K562 (cell line): ENCODE results near the gene SIT1. TPM values are rescaled to one million over a fixed set of nuclear protein-coding genes. Genes with fewer than 3 reads are reported as not detected.

Experiments used
- ATAC-seq: fragments of 200-7000 bp; cut with Tn5 transposase; 3 replicates; pipeline ENCODE4 v1.9.1; 2020; ENCODE audit warnings: moderate library complexity
- BruUV-seq: library from RNA; stranded (reverse); fragments of 400-500 nt; replicated peaks from 2 replicates; lab custom pipeline; 2021; lab: Mats Ljungman, UMichigan
- CTCF ChIA-PET: fragments of 300-600 bp; formaldehyde crosslinking; extraction: SDS; loops from one replicate; lab custom pipeline; 2021; ENCODE audit warnings: low intra/inter-chr PET ratio; lab: Yijun Ruan, JAX
- POLR2A ChIA-PET: fragments of 300-600, 350-650 bp; sonication (Branson Sonifier 250); formaldehyde crosslinking; extraction: SDS; loops from one replicate; lab custom pipeline; 2021; ENCODE audit warnings: antibody characterized with exemption, inconsistent platforms; lab: Yijun Ruan, JAX
- DNase-seq, 4 experiments: peaks; one replicate each; pipeline versions ENCODE4 v3.0.0 to v3.0.0-alpha.2; 2011 to 2018; ENCODE audit warnings: low spot score in 3 of 4, mixed read lengths in 3 of 4; ENCODE audit errors: extremely low read depth in 1 of 4
- FAIRE-seq: peaks from 2 replicates; lab custom pipeline; 2011; peaks lifted over from hg19 to GRCh38; lab: Jason Lieb, UNC
- H2AFZ ChIP-seq: 2 replicates; pipeline ENCODE4 v1.6.0; 2011; ENCODE audit warnings: low read depth, low read length, control low read depth, inconsistent platforms
- H3K27ac ChIP-seq: fragments of 200-600 bp; 3 replicates; pipeline ENCODE4 v1.8.0; 2011; ENCODE audit warnings: low read depth, mild to moderate bottlenecking, control low read depth, inconsistent platforms, low read length, moderate library complexity, mixed read lengths; ENCODE audit errors: extremely low read depth
- H3K27me3 ChIP-seq, 2 experiments: fragments of 300-600 bp in 1 of 2; 2 replicates in 1 of 2; 3 replicates in 1 of 2; pipeline versions ENCODE4 v1.6.0 to v1.8.0; 2011; ENCODE audit warnings: inconsistent platforms in 2 of 2, low read length in 2 of 2, mild to moderate bottlenecking in 1 of 2, mixed read lengths in 1 of 2, moderate library complexity in 1 of 2; ENCODE audit not compliant: control insufficient read depth in 2 of 2, insufficient read depth in 2 of 2
- H3K36me3 ChIP-seq: fragments of 300-600 bp; 3 replicates; pipeline ENCODE4 v1.8.0; 2011; ENCODE audit warnings: mild to moderate bottlenecking, low read length, inconsistent platforms; ENCODE audit not compliant: control insufficient read depth, insufficient read depth
- H3K4me1 ChIP-seq, 2 experiments: fragments of 200-600 bp in 1 of 2; replicated peaks in 1 of 2; 2 replicates in 1 of 2; 3 replicates in 1 of 2; pipeline versions ENCODE4 v1.5.1 to v1.8.0; 2011; ENCODE audit warnings: inconsistent platforms in 2 of 2, low read length in 2 of 2, mild to moderate bottlenecking in 1 of 2, mixed read lengths in 1 of 2, moderate library complexity in 1 of 2; ENCODE audit not compliant: control insufficient read depth in 2 of 2, insufficient read depth in 2 of 2
- H3K4me2 ChIP-seq: 2 replicates; pipeline ENCODE4 v1.6.1; 2011; ENCODE audit warnings: low read length, control low read depth, inconsistent platforms, mixed read lengths; ENCODE audit not compliant: insufficient read depth
- H3K4me3 ChIP-seq: fragments of 200-600 bp; sonication (generic), shearing (Covaris generic); 2 replicates; pipeline ENCODE4 v1.5.1; 2016; ENCODE audit warnings: control low read depth, inconsistent platforms
- H3K79me2 ChIP-seq: fragments of 200-600 bp; 3 replicates; pipeline ENCODE4 v1.8.0; 2011; ENCODE audit warnings: low read length, inconsistent platforms; ENCODE audit not compliant: control insufficient read depth, insufficient read depth
- H3K9ac ChIP-seq, 2 experiments: 2 replicates each; pipeline versions ENCODE4 v1.6.0 to v1.6.1; 2011; ENCODE audit warnings: low read depth in 2 of 2, low read length in 2 of 2, control low read depth in 1 of 2, inconsistent platforms in 1 of 2, mild to moderate bottlenecking in 1 of 2, mixed read lengths in 1 of 2; ENCODE audit not compliant: insufficient read depth in 1 of 2
- H3K9me1 ChIP-seq: one replicate; pipeline ENCODE4 v1.6.0; 2011; ENCODE audit warnings: inconsistent platforms, mild to moderate bottlenecking, low read length, moderate library complexity; ENCODE audit not compliant: control insufficient read depth, insufficient read depth
- H3K9me3 ChIP-seq: replicated peaks from 2 replicates; pipeline ENCODE4 v1.5.1; 2011; ENCODE audit warnings: low read depth, low read length, inconsistent platforms; ENCODE audit not compliant: control insufficient read depth, insufficient read depth
- H4K20me1 ChIP-seq: replicated peaks from 2 replicates; pipeline ENCODE4 v1.6.1; 2011; ENCODE audit warnings: low read length, inconsistent platforms, mixed read lengths; ENCODE audit not compliant: control insufficient read depth, insufficient read depth
- BCL6 ChIP-seq: fragments of 250-450 bp; sonication (Bioruptor Pico); IDR thresholded peaks from 2 replicates; pipeline ENCODE4 v1.4.0; 2020
- EGR1 ChIP-seq: fragments of 450-650 bp; conservative IDR thresholded peaks from 2 replicates; pipeline ENCODE4 v1.6.1; 2017; ENCODE audit warnings: mild to moderate bottlenecking
- ELF1 ChIP-seq: fragments of 200-800 bp; sonication (Bioruptor generic); IDR thresholded peaks from 2 replicates; pipeline ENCODE4 v1.6.1; 2016; ENCODE audit warnings: missing genetic modification characterization, missing compliant biosample characterization
- GATA2 ChIP-seq: sonication (generic); formaldehyde crosslinking; IDR thresholded peaks from 2 replicates; pipeline ENCODE4 v1.4.0; 2020; ENCODE audit warnings: mild to moderate bottlenecking, missing genetic modification reagents
- MEF2D ChIP-seq: conservative IDR thresholded peaks from 2 replicates; pipeline ENCODE4 v1.6.1; 2016; ENCODE audit warnings: low read depth, missing genetic modification characterization, missing compliant biosample characterization
- SMAD3 ChIP-seq: fragments of 450-650 bp; formaldehyde crosslinking; conservative IDR thresholded peaks from 2 replicates; pipeline ENCODE4 v1.4.0; 2020; ENCODE audit warnings: mild to moderate bottlenecking
- TFAM ChIP-seq: fragments of 250-450 bp; sonication (Bioruptor Pico); conservative IDR thresholded peaks from 2 replicates; pipeline ENCODE4 v1.5.0; 2021; ENCODE audit warnings: mild to moderate bottlenecking, moderate library complexity
- ZNF395 ChIP-seq: fragments of 200-800 bp; sonication (Bioruptor generic); IDR thresholded peaks from 2 replicates; pipeline ENCODE4 v1.6.1; 2017; ENCODE audit warnings: missing genetic modification characterization, missing compliant biosample characterization
- ZNF408 ChIP-seq: fragments of 250-450 bp; sonication (Bioruptor Pico); IDR thresholded peaks from 2 replicates; pipeline ENCODE4 v1.4.0; 2020; ENCODE audit warnings: low read depth, mild to moderate bottlenecking, moderate library complexity
- WGBS: fragments of 100-300 bp; shearing (Covaris generic); methylation state at CpG from one replicate; pipeline ENCODE4 v1.1.6; 2016; ENCODE audit warnings: low coverage, mixed read lengths; ENCODE audit not compliant: insufficient coverage; ENCODE audit errors: missing lambda C conversion rate; 5-methylcytosine and 5-hydroxymethylcytosine counted together
- in situ Hi-C: fragments of 300-500 bp; cut with MboI; formaldehyde crosslinking; loops from 4 replicates; pipeline ENCODE4 v1.15.0; 2018; ENCODE audit warnings: inconsistent platforms, mixed read lengths
- intact Hi-C: fragments of 100-400 bp; cut with micrococcal nuclease; formaldehyde crosslinking; loops from 2 replicates; pipeline ENCODE4 v1.14.2; 2022
- polyA plus RNA-seq, 8 experiments: library from polyadenylated mRNA; depleted of rRNA in 4 of 8; stranded (reverse) in 5 of 8; unstranded in 3 of 8; fragments of >200 nt; fragmentation: Nextera tagmentation in 2 of 8; fragmentation: Illumina TruSeq in 1 of 8; extraction: Ambion mirVana in 2 of 8; extraction: Trizol in 1 of 8; gene quantifications; 2 replicates each; pipeline versions ENCODE4 v1.2.1 to v1.2.3, GENCODE V29; 2011 to 2014; ENCODE audit warnings: inconsistent platforms in 1 of 8, missing spikeins in 1 of 8
- total RNA-seq, 7 experiments: library from RNA; depleted of rRNA in 6 of 7; stranded (reverse); fragments of >200 nt in 6 of 7; fragmentation: Illumina TruSeq in 2 of 7; extraction: Trizol in 2 of 7; gene quantifications; 2 replicates each; pipeline versions ENCODE4 v1.2.1 to v1.2.3, GENCODE V29; 2011 to 2021; ENCODE audit warnings: low replicate concordance in 1 of 7

Gene SIT1
- total and polyA plus RNA-seq, 9 of the 15 experiments (the other 6 are each of a cell fraction or from before 2014, with no cell fraction given) = not detected

GRCh38 chr9:35687306-35687705 lies 36.6 kb upstream of the SIT1 start:
- ATAC-seq = no peak
- BruUV-seq = no TSS peak
- Histone ChIP-seq H3K4me2 (no peak overlapping the region), H3K4me1 (peaks cover 12 to 23% of the 10 kb centered on the region in 2 experiments; a peak in 4 of 5 replicates), H4K20me1 (no peaks in the 10 kb centered on the region), H2AFZ (no peak overlapping the region), H3K27ac (no peak overlapping the region), H3K36me3 (peaks cover 7% of the 10 kb centered on the region; the same call in 2 of the 3 replicates), H3K9ac (no peak overlapping the region), H3K9me3 (no peaks in the 10 kb centered on the region), H3K4me3 (no peak overlapping the region), H3K79me2 (no peaks in the 10 kb centered on the region), H3K9me1 (no peaks in the 10 kb centered on the region), H3K27me3 (no peaks in the 10 kb centered on the region)
- in situ Hi-C loops (no loop called here), intact Hi-C loops (no loop called here)
- TF ChIP-seq ELF1 (tag) = no peak
- TF ChIP-seq MEF2D (tag) = no peak
- no peak for TF ChIP-seq GATA2
- TF ChIP-seq ZNF408 (CRISPR knock-in tag) = no peak
- no peak for TF ChIP-seq BCL6 (CRISPR knock-in tag)
- TF ChIP-seq TFAM (CRISPR knock-in tag) = no peak
- no peak for TF ChIP-seq SMAD3 (CRISPR knock-in tag)
- TF ChIP-seq EGR1 = no peak
- no peak for TF ChIP-seq ZNF395 (CRISPR knock-in tag)
- FAIRE-seq = no peak
- 100% methylated on average over 2 of the region's 2 CpGs for WGBS
- ChIA-PET POLR2A (no interaction called here), CTCF (no interaction called here)
- DNase-seq = peak in 1 of 4 experiments; percentile 27
